GM12878 (cell line): ENCODE measurements around the gene ZNF804B. TPM values are rescaled to one million over a fixed set of nuclear protein-coding genes. Genes with fewer than 3 reads are reported as not detected.

Source experiments
- ATAC-seq: fragments of 200-7000 bp; cut with Tn5 transposase; 3 replicates; pipeline ENCODE4 v1.9.1; 2020; ENCODE audit warnings: mild to moderate bottlenecking, moderate library complexity
- BruUV-seq: library from RNA; stranded (reverse); fragments of 400-500 nt; replicated peaks from 2 replicates; lab custom pipeline; 2021; lab: Mats Ljungman, UMichigan
- CTCF ChIA-PET: fragments of 300-600 bp; sonication (Branson Sonifier 250); formaldehyde crosslinking; extraction: SDS; loops from one replicate; lab custom pipeline; 2021; ENCODE audit warnings: inconsistent platforms; lab: Yijun Ruan, JAX
- POLR2A ChIA-PET: fragments of 350-600 bp; formaldehyde crosslinking; extraction: SDS; loops from one replicate; lab custom pipeline; 2021; ENCODE audit warnings: inconsistent platforms; lab: Charles Lee
- RAD21 ChIA-PET: fragments of 300-600 bp; sonication (Branson Sonifier 250); formaldehyde crosslinking; loops from one replicate; lab custom pipeline; 2023; ENCODE audit warnings: antibody characterized with exemption; ENCODE audit not compliant: unreplicated experiment; lab: Charles Lee
- SMC1A ChIA-PET: fragments of 300-600 bp; sonication (Branson Sonifier 250); formaldehyde crosslinking; loops from one replicate; lab custom pipeline; 2023; ENCODE audit not compliant: unreplicated experiment, uncharacterized antibody; lab: Charles Lee
- DNase-seq: peaks from one replicate; pipeline ENCODE4 v3.0.0-alpha.2; 2011; ENCODE audit warnings: low read depth, low spot score
- FAIRE-seq: peaks from 3 replicates; lab custom pipeline; 2011; peaks lifted over from hg19 to GRCh38; lab: Jason Lieb, UNC
- H2AFZ ChIP-seq: 2 replicates; pipeline ENCODE4 v1.6.0; 2011; ENCODE audit warnings: low read depth, low read length, control low read depth; ENCODE audit not compliant: control insufficient read depth
- H3K27ac ChIP-seq: 2 replicates; pipeline ENCODE4 v1.5.1; 2011; ENCODE audit warnings: control low read depth; ENCODE audit not compliant: control insufficient read depth, insufficient read depth
- H3K27me3 ChIP-seq, 2 experiments: replicated peaks in 1 of 2; 2 replicates each; pipeline versions ENCODE4 v1.6.0 to v1.6.1; 2011; ENCODE audit warnings: low read length in 1 of 2; ENCODE audit not compliant: control insufficient read depth in 2 of 2, insufficient read depth in 2 of 2
- H3K36me3 ChIP-seq, 2 experiments: 2 replicates each; pipeline ENCODE4 v1.5.1; 2011; ENCODE audit warnings: low read length in 1 of 2; ENCODE audit not compliant: control insufficient read depth in 2 of 2, insufficient read depth in 2 of 2
- H3K4me1 ChIP-seq: 2 replicates; pipeline ENCODE4 v1.6.1; 2011; ENCODE audit warnings: mild to moderate bottlenecking, low read length, moderate library complexity, mixed read lengths; ENCODE audit not compliant: control insufficient read depth, insufficient read depth
- H3K4me2 ChIP-seq: 2 replicates; pipeline ENCODE4 v1.6.0; 2011; ENCODE audit warnings: control low read depth; ENCODE audit not compliant: control insufficient read depth, insufficient read depth
- H3K4me3 ChIP-seq: fragments of 200-600 bp; sonication (generic); 2 replicates; pipeline ENCODE4 v1.5.1; 2016
- H3K79me2 ChIP-seq: 2 replicates; pipeline ENCODE4 v1.6.0; 2011; ENCODE audit warnings: low read length; ENCODE audit not compliant: control insufficient read depth, insufficient read depth
- H3K9ac ChIP-seq: 2 replicates; pipeline ENCODE4 v1.8.0; 2011; ENCODE audit warnings: low read length, control low read depth, mixed read lengths; ENCODE audit not compliant: control insufficient read depth, insufficient read depth
- H3K9me3 ChIP-seq: replicated peaks from 3 replicates; pipeline ENCODE4 v1.5.1; 2011; ENCODE audit warnings: mild to moderate bottlenecking, low read length; ENCODE audit not compliant: control insufficient read depth, insufficient read depth
- H4K20me1 ChIP-seq: 2 replicates; pipeline ENCODE4 v1.6.0; 2011; ENCODE audit not compliant: control insufficient read depth, insufficient read depth
- BCL3 ChIP-seq: IDR thresholded peaks from 2 replicates; pipeline ENCODE4 v1.6.1; 2011; ENCODE audit warnings: borderline replicate concordance, low read depth, mild to moderate bottlenecking, moderate library complexity, low read length; ENCODE audit not compliant: insufficient read depth, poor library complexity, severe bottlenecking
- CREM ChIP-seq: IDR thresholded peaks from 2 replicates; pipeline ENCODE4 v1.6.1; 2014; ENCODE audit warnings: antibody characterized with exemption, low read depth
- CTCF ChIP-seq, 3 experiments: IDR thresholded peaks in 2 of 3; conservative IDR thresholded peaks in 1 of 3; 2 replicates each; pipeline ENCODE4 v1.5.1; 2011; ENCODE audit warnings: low read depth in 3 of 3, low read length in 3 of 3, mild to moderate bottlenecking in 3 of 3, control low read depth in 2 of 3, moderate library complexity in 2 of 3, inconsistent platforms in 1 of 3, mixed read lengths in 1 of 3; ENCODE audit not compliant: control insufficient read depth in 2 of 3, insufficient read depth in 1 of 3; ENCODE audit errors: extremely low read depth in 1 of 3
- E2F8 ChIP-seq: fragments of 450-650 bp; IDR thresholded peaks from 2 replicates; pipeline ENCODE4 v1.6.1; 2018; ENCODE audit warnings: mild to moderate bottlenecking, low read depth, moderate library complexity; ENCODE audit not compliant: partially characterized antibody
- EZH2 ChIP-seq: IDR thresholded peaks from 2 replicates; pipeline ENCODE4 v1.6.1; 2012; ENCODE audit warnings: low read depth, mild to moderate bottlenecking, control low read depth, inconsistent platforms, low read length, borderline replicate concordance; ENCODE audit not compliant: control insufficient read depth
- HCFC1 ChIP-seq: fragments of 150-350 bp; IDR thresholded peaks from 2 replicates; pipeline ENCODE4 v1.6.1; 2014; ENCODE audit warnings: low read length
- RAD21 ChIP-seq: IDR thresholded peaks from 2 replicates; pipeline ENCODE4 v1.6.1; 2011; ENCODE audit warnings: mild to moderate bottlenecking, low read depth, low read length, moderate library complexity; ENCODE audit not compliant: insufficient read depth
- SMC3 ChIP-seq: IDR thresholded peaks from 2 replicates; pipeline ENCODE4 v1.6.1; 2011; ENCODE audit warnings: low read length, improper control_type of control experiment, borderline replicate concordance
- SREBF2 ChIP-seq: IDR thresholded peaks from 2 replicates; pipeline ENCODE4 v1.6.1; 2012; ENCODE audit warnings: mild to moderate bottlenecking, low read length
- STAT3 ChIP-seq: IDR thresholded peaks from 2 replicates; pipeline ENCODE4 v1.6.1; 2011; ENCODE audit warnings: low read depth, low read length, improper control_type of control experiment
- TCF3 ChIP-seq: IDR thresholded peaks from 2 replicates; pipeline ENCODE4 v1.6.1; 2012; ENCODE audit warnings: low read depth, mild to moderate bottlenecking, low read length, borderline replicate concordance; ENCODE audit not compliant: insufficient read depth
- WGBS: methylation state at CpG from one replicate; pipeline ENCODE4 v1.1.6; 2016; ENCODE audit warnings: low lambda C conversion rate; ENCODE audit not compliant: insufficient replicate concordance, insufficient coverage; ENCODE audit errors: missing lambda C conversion rate; 5-methylcytosine and 5-hydroxymethylcytosine counted together
- in situ Hi-C: fragments of 300-500 bp; cut with MboI; formaldehyde crosslinking; loops from 9 replicates; pipeline ENCODE4 v1.14.3; 2018; ENCODE audit warnings: mixed read lengths
- intact Hi-C: fragments of 100-400 bp; cut with micrococcal nuclease; formaldehyde crosslinking; loops from one replicate; pipeline ENCODE4 v1.14.2; 2022; ENCODE audit not compliant: unreplicated experiment
- polyA plus RNA-seq, 11 experiments: library from polyadenylated mRNA; depleted of rRNA in 4 of 11; unstranded in 6 of 11; stranded (reverse) in 5 of 11; fragments of >200 nt; fragmentation: Nextera tagmentation in 4 of 11; fragmentation: Illumina TruSeq in 1 of 11; extraction: Ambion mirVana in 4 of 11; extraction: Trizol in 1 of 11; gene quantifications; 1 replicate in 1 of 11; 2 replicates in 10 of 11; pipeline versions ENCODE4 v1.2.1 to v1.2.3, GENCODE V29; 2011 to 2016; ENCODE audit warnings: inconsistent platforms in 2 of 11, missing spikeins in 2 of 11, low read depth in 1 of 11
- total RNA-seq, 4 experiments: library from RNA; depleted of rRNA in 3 of 4; stranded (reverse); fragments of >200 nt in 3 of 4; fragmentation: Illumina TruSeq in 1 of 4; extraction: Trizol in 1 of 4; gene quantifications; 2 replicates each; pipeline versions ENCODE4 v1.2.1 to v1.2.3, GENCODE V29; 2013 to 2021

ZNF804B gene
- total and polyA plus RNA-seq, 10 of the 15 experiments (the other 5 are each of a cell fraction or from before 2014, with no cell fraction given): not detected

GRCh38 chr7:89017695-89018094, 258.2 kb downstream of the ZNF804B start (continued):
- no peak for TF ChIP-seq SMC3
- no peak for TF ChIP-seq CREM
- TF ChIP-seq, all 136 proteins: peak for 0

- H4K20me1 ChIP-seq: no peaks in the 10 kb centered on the region
- no peak overlapping the region for H3K4me2 ChIP-seq
- H3K4me1 ChIP-seq: no peaks in the 10 kb centered on the region
- H3K27me3 ChIP-seq: no peaks in the 10 kb centered on the region
- no peak for TF ChIP-seq EZH2
- no peak for TF ChIP-seq RAD21
- TF ChIP-seq TCF3: no peak
- TF ChIP-seq E2F8: no peak
- TF ChIP-seq STAT3: no peak
- no peak for TF ChIP-seq HCFC1
- no peak for TF ChIP-seq SREBF2
- no peak for TF ChIP-seq BCL3
- TF ChIP-seq CTCF (IDR thresholded peaks at IDR 0.05 in 2 of 3, conservative IDR thresholded peaks at IDR 0.05 in 1 of 3; ENCODE audit: control insufficient read depth in 2 of 3, extremely low read depth in 1 of 3, insufficient read depth in 1 of 3, low read depth in 3 of 3, low read length in 3 of 3): no peak
- TF ChIP-seq, all 136 proteins: peak for 0
- FAIRE-seq (no peak), ATAC-seq (no peak), DNase-seq (no peak)
- ChIA-PET POLR2A (no interaction called here), SMC1A (no interaction called here), RAD21 (no interaction called here), CTCF (no interaction called here)
- Histone ChIP-seq H3K36me3 (no peaks in the 10 kb centered on the region), H2AFZ (no peak overlapping the region), H3K27ac (no peak overlapping the region), H3K9me3 (no peaks in the 10 kb centered on the region), H3K79me2 (no peaks in the 10 kb centered on the region), H3K9ac (no peak overlapping the region), H3K4me3 (no peak overlapping the region)
- no TSS peak for BruUV-seq
- in situ Hi-C loops (no loop called here), intact Hi-C loops (no loop called here)
- 0% methylated on average over 1 of the region's 1 CpG for WGBS
Measured at GRCh38 chr7:89021741-89022140, 262.2 kb downstream of the ZNF804B start.
